Measurements from ENCODE around the gene HSD11B2.

DNA sequence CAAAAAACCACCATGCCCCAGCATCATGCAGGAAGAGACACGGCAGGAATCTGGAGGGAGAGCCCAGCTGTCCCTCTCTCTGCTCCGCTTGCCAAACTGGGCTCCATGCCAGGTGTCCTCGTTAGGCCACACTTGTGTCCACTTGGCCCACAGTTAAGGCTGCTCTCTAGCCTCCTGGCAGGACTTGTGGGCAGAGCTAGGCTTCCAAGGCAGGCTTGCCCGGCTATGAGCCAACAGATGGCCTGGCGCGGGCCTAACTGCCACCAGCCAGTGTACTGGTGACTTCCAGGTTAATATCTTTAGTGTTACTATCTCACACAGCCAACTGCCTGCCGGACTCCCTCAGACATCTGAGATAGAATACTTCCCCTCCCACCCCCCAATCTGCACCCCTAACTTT is 39.4 kb downstream of the HSD11B2 start:
- TF ChIP-seq CTCF (IDR thresholded peaks at IDR 0.05; ENCODE audit: low read depth, low read length, poor library complexity, severe bottlenecking), result no peak
- no peak for TF ChIP-seq EZH2phosphoT487 (IDR thresholded peaks at IDR 0.05; ENCODE audit: borderline replicate concordance, low read length)

Measured in DOHH2 (cell line).